ENCODE data around the gene PLEKHA7. TPM values are rescaled to one million over a fixed set of nuclear protein-coding genes. Genes with fewer than 3 reads are reported as not detected.
A peak's percentile ranks its signal among the peaks of the same experiment; 100 is the strongest.

PLEKHA7 gene
- total and polyA plus RNA-seq, 2 of the 8 experiments (the other 6 are each of a cell fraction or from before 2014, with no cell fraction given) = 11.4 to 25.6 TPM

- no peak overlapping the region for H2BK5ac ChIP-seq (ENCODE audit: low read depth, low read length)
- no peak overlapping the region for H2BK20ac ChIP-seq (ENCODE audit: low read length)
- H3K14ac ChIP-seq (ENCODE audit: insufficient read length) = no peak overlapping the region
- no peaks in the 10 kb centered on the region for H3K36me3 ChIP-seq (ENCODE audit: control insufficient read depth in 2 of 4, insufficient read depth in 4 of 4, low read length in 3 of 4)
- TF ChIP-seq BCL11A (IDR thresholded peaks at IDR 0.05; ENCODE audit: low read depth in 2 of 2, low read length in 2 of 2) (no peak), RAD21 (IDR thresholded peaks at IDR 0.05 in 1 of 2, conservative IDR thresholded peaks at IDR 0.05 in 1 of 2; ENCODE audit: low read depth in 2 of 2, low read length in 2 of 2) (0 out of 4 replicates have a peak, but pooled peaks of 1 of the 2 experiments have one; percentile 6)
- H3K18ac ChIP-seq (ENCODE audit: extremely low read depth, low read length) = no peak overlapping the region
- no peaks in the 10 kb centered on the region for H3K79me1 ChIP-seq (ENCODE audit: low read depth, low read length)
- no peaks in the 10 kb centered on the region for H3K9me3 ChIP-seq (ENCODE audit: insufficient read depth in 2 of 2, low read depth in 1 of 2, low read length in 1 of 2)
- FAIRE-seq = no peak
- H3K9ac ChIP-seq (replicated peaks in 1 of 4; ENCODE audit: extremely low read depth in 1 of 4, low read depth in 3 of 4, low read length in 3 of 4) = no peak overlapping the region
- H4K8ac ChIP-seq (ENCODE audit: extremely low read depth, insufficient read depth, low read length) = no peak overlapping the region
- H2BK12ac ChIP-seq (ENCODE audit: low read depth, low read length) = no peak overlapping the region
- H2AK5ac ChIP-seq (ENCODE audit: low read depth, low read length) = no peak overlapping the region
- H3K4me2 ChIP-seq (ENCODE audit: insufficient read depth in 1 of 2, low read depth in 2 of 2, low read length in 2 of 2) = peak overlapping the region in 1 of 2 experiments; percentile 25; a peak in 1 of 4 replicates
- H3K23me2 ChIP-seq (ENCODE audit: low read depth, low read length) = no peaks in the 10 kb centered on the region; the same call in 1 of the 2 replicates
- no peak overlapping the region for H2BK15ac ChIP-seq (ENCODE audit: low read length)
- H4K91ac ChIP-seq (replicated peaks; ENCODE audit: insufficient read length, low read length) = no peak overlapping the region
- 36% methylated on average over 3 of the region's 3 CpGs; no CpG with 5 or more reads in 1 of the 2 experiments for WGBS, 2 experiments (ENCODE audit: extremely low coverage in 1 of 2, insufficient coverage in 1 of 2, insufficient read length in 1 of 2, insufficient replicate concordance in 2 of 2, low coverage in 1 of 2, low lambda C conversion rate in 2 of 2, missing lambda C conversion rate in 1 of 2)
- H3K79me2 ChIP-seq (ENCODE audit: control insufficient read depth in 1 of 2, insufficient read depth in 2 of 2, low read length in 2 of 2) = no peaks in the 10 kb centered on the region; a peak in 1 of 4 replicates
- H3K4me1 ChIP-seq (replicated peaks in 1 of 4; ENCODE audit: control insufficient read depth in 3 of 4, insufficient read depth in 4 of 4, low read length in 3 of 4) = peaks cover 3 to 22% (median 17%) of the 10 kb centered on the region in 4 experiments; a peak in 5 of 7 replicates
- ChIA-PET POLR2A (ENCODE audit: partially characterized antibody) (interaction anchor here (1.0 to 1.9 kb wide), 4 partner anchors 9 to 165 kb away, joined by 3 to 6 read pairs (median 4); partner anchors contain the start of genes PLEKHA7 and RPS13), CTCF (ENCODE audit: partially characterized antibody) (interaction anchor here (0.6 to 2.3 kb wide), 16 partner anchors 10 to 128 kb away, joined by 3 to 12 read pairs (median 4); no protein-coding TSS in a partner anchor)
- no peak overlapping the region for H3K23ac ChIP-seq (ENCODE audit: insufficient read length)
- no peak overlapping the region for H3K56ac ChIP-seq (replicated peaks; ENCODE audit: insufficient read length, low read depth, low read length)
- no peaks in the 10 kb centered on the region for H3K27me3 ChIP-seq (replicated peaks in 1 of 4; ENCODE audit: control insufficient read depth in 3 of 4, extremely low read depth in 1 of 4, insufficient read depth in 3 of 4, low read length in 3 of 4)
- H4K20me1 ChIP-seq (replicated peaks in 1 of 2; ENCODE audit: control insufficient read depth in 1 of 2, insufficient read depth in 2 of 2, low read length in 2 of 2) = peaks cover 2 to 3% of the 10 kb centered on the region in 2 experiments
- H2AFZ ChIP-seq (ENCODE audit: low read length) = no peak overlapping the region
- H3K27ac ChIP-seq (ENCODE audit: low read depth, low read length) = no peak overlapping the region
- no peak for DNase-seq (ENCODE audit: low read depth in 1 of 2, low spot score in 2 of 2)
- no peak overlapping the region for H3K4me3 ChIP-seq (ENCODE audit: extremely low read depth in 1 of 4, insufficient read depth in 2 of 4, low read depth in 3 of 4, low read length in 4 of 4)
- no peak overlapping the region for H2BK120ac ChIP-seq (replicated peaks; ENCODE audit: low read depth, low read length)
- no peak overlapping the region for H4K5ac ChIP-seq (ENCODE audit: insufficient read length, low read depth, low read length)
- H3K4ac ChIP-seq (replicated peaks; ENCODE audit: insufficient read length, low read depth, low read length) = no peak overlapping the region
Observed at GRCh38 chr11:16912692-16913111, 101.5 kb downstream of the PLEKHA7 start.
